GM20431 (cell line): ENCODE results near the gene SFRP5.

Experiments
- in situ Hi-C: fragments of 300-500 bp; cut with MseI, MboI; formaldehyde crosslinking; loops from one replicate; pipeline ENCODE4 v1.15.0; 2020; ENCODE audit warnings: low sequenced_read_pairs; ENCODE audit not compliant: unreplicated experiment

The SFRP5 gene

GRCh38 chr10:97788552-97789442 is 17.0 kb upstream of the SFRP5 start:
- in situ Hi-C loops, result no loop called here

DNA sequence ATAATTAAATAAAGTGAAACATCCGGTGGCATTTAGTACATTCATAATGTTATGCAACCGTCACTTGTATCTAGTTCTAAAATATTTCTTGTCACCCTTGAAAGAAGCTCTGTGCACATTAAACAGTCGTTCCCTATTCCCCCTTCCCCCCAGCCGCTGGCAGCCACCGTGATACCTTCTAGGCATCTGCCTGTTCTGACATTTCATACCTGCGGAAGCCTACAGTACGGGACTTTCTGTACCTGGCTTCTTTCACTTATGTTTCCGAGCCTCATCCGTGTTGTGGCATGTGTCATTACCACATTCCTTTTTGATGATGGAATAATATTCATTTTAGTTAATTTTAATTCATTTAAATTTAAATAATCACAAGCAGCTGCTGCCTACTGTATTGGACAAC is 13.9 kb upstream of the SFRP5 start:
- in situ Hi-C loops, result no loop called here

DNA sequence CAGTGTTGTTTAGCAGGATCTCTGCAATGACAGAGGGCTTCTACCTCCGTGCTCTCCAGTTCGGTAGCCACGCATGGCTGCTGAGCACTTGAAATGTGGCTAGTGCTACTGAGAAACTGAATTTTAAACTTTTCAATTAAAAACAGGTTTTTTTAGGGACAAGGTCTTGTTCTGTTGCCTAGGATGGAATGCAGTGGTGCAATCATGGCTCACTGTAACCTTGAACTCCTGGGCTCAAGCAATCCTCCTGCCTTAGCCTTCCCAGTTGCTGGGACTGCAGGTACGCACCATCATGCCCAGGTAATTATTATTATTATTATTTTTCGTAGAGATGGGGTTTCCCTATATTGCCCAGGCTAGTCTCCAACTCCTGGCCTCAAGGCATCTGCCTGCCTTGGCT is 13.4 kb upstream of the SFRP5 start:
- in situ Hi-C loops, result no loop called here

DNA sequence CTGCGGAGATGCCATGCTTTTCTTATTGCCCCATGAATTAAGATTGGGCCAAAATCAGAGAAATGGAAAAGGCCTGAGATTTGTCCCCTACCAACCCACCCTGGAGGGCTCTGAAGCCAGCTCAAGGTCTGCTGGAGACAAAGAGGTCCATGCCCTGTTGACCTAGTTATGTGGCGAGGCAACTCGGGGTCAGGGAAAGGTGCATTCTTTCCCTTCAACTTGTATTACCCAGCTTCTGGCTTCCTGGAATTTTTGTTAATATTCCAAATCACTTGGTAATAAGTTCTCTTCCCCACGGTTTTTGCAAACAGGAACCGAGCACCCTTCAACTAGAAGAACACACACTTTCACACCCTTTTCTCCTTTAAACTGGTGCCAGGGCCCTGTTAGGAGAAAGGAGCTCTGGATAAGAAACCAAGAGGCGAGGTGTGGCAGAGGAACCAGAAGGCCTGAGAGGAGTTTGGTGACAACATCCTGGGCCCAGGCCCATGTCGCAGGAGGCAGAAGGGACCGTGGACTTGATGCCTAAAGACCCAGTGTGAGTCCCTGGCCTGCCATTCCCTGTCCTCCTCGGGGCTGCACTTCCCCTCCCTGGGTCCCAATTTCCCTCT is 12.5 kb upstream of the SFRP5 start:
- in situ Hi-C loops, result no loop called here

GRCh38 chr10:97782455-97783228 is 10.8 kb upstream of the SFRP5 start:
- in situ Hi-C loops, result no loop called here

DNA sequence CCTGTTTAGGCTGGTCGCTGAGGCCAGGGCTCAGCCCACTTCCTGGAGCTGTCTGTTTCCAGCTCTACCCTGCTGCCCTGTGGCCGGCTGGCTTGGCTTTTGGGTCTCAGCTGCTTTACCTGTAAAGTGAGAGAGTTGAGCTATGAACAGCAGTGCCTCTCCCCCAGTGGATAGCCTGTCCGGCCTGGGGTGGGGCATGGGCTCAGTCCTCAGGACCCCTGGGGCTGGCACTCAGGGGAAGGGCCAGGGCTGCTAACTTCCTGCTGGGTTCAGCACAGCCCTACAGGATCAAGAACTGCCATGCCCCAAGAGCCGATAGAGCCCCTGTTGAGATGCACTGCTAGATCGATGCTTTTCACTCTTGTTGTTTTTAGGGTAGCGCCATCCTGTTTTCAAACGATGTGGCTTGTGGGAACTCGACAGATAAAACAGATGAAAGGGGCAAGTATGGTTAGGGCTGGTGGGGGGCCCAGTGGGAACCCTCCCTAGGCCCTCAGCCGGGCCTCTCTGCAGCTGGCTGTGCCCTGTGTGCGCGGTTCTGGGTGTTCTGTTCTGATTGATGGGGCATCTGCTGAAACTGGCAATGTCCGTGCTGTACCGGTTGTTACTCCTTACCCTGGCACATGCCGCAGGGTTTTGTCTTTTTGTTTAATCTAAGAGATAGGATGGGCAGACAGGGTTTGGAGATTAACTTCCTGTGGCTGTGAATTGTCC is 10.0 kb upstream of the SFRP5 start:
- in situ Hi-C loops, result no loop called here

- in situ Hi-C loops, result no loop called here
Measured at GRCh38 chr10:97780841-97781617, 9.2 kb upstream of the SFRP5 start.

DNA sequence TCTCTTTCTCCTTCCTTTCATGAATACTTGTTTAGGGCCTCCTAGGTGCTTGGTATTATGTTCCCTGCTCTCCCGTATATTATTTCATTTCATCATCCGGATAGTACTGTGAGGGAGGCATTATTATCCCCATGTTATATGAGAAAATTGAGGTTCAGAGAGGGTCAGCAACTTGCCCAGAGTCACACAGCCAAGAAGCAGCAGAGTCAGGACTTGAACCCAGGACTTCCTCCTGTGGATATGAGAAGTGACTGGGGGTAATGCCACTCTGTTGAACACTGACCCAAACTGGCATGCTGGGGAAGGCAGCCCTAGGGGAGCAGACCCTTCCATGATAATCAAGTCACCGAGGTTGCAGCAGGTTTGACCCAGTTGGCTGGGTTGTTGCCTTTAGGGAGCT is 8.2 kb upstream of the SFRP5 start:
- in situ Hi-C loops, result no loop called here

DNA sequence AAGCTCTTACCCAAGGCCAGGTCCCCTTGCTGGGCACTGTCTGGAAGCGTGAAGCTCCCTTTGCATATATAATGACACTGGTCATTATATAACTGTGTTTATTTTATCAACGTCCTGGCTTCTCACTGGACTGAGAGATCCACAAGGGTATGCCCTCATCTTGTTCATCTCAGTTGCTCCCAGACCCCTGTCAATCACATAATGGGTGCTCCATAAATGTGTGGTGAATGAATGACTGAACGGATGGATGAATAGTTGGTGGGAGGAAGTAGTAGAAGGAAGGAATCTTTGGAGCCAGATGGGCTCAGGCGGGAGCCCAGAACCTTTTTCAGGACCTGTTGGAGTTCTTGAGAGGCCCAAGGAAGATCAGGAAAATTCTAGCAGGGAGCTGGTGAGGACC is 7.7 kb upstream of the SFRP5 start:
- in situ Hi-C loops, result no loop called here

- in situ Hi-C loops, result no loop called here
Measured at GRCh38 chr10:97778452-97779302, 6.9 kb upstream of the SFRP5 start.

GRCh38 chr10:97777143-97777542 is 5.3 kb upstream of the SFRP5 start:
- in situ Hi-C loops, result no loop called here

DNA sequence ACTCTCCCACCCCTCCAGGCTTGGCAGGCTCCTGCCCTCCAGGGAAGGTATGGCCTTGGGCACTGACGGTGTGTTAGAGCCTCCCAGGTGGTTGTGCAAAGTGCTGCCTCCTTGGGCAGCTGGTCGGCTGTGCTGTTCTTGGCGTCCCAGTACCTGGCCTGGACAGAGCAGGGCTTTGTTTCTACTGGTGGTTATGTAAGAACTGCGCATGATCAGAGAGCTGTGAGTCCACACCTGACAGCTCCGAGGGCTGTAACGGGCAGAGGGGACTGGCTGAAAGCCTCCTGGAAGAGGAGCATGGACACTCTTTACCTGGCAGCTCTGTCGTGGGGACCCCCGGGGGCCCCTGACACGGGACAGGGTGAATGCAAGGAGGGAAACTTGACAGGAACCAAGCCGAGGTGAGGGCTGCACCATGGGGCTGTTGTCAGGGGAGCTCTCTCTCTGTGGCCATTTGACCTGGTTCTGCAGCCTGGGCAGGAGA is 3.1 kb upstream of the SFRP5 start:
- in situ Hi-C loops, result no loop called here

- in situ Hi-C loops, result no loop called here
Measured at GRCh38 chr10:97773096-97773495, 1.3 kb upstream of the SFRP5 start.

GRCh38 chr10:97771055-97771891 is 526 bp downstream of the SFRP5 start:
- in situ Hi-C loops, result no loop called here

DNA sequence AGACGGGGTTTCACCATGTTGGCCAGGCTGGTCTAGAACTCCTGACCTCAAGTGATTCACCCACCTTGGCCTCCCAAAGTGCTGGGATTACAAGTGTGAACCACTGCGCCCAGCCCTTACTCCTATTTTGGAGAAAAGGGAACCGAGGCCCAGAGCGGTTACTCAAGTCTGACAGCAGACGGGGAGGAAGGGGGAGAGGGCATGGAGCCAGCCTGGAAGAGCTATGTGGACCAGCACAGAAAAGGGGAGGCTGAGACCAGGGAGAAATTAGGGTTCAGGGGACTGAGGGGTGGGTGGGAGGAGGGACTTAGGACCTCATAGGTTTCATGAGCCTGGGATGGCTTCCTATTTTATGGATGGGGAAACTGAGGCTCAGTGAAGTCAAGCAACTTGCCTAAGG is 1.5 kb downstream of the SFRP5 start:
- in situ Hi-C loops, result no loop called here

DNA sequence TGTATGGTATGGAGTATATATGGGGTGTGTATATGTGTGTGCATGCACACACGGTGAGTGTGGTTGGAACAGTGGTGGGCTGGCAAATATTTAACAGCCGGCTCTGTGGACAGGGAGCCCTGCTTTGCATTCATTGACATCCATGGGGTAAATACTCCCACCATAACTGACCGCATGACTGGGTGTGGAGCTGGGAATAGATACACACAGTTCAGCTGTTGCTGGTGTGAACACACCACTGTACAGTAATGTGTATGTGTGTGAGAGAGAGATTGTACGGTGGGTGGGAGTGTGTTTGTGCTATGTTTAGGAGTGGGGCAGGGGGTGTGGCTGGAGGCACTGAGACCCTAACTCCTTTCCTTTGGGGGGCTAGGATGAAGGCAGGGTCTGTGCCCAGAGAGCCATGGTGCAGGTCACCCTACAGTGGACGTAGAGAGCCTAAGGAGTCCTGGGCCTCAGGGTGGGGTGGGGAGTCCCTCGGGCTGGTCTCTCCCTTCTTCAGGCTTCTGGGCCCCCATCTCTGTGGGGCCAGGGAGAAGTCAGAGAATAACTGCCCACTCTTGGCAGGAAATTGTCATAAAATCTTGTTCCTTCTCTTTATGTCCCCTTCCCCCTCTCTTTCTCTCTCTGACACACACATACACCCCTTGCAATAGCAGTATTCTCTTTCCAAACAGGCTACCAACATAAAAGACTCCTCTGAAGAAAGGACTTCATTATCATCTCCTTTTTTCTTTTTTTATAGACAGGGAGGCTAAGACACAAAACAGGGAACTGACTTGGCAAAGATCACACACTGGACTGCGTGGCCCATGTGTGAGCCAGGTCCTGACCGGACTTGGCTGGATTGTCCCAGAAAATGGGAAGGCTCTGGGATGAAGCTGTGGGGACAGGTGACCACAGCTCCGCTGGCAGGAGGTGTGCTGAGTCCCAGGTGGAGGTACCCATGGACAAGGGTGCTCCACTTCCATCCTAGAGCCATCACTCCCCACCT is 3.2 kb downstream of the SFRP5 start:
- in situ Hi-C loops, result no loop called here
